SK-N-MC (cell line): Measurements from ENCODE around the gene DNAJA1.

ENCODE experiments used
- EZH2 ChIP-seq: fragments of 200-600 bp; sonication (generic); IDR thresholded peaks from one replicate; pipeline ENCODE4 v1.6.1; 2017; ENCODE audit warnings: antibody characterized with exemption
- FOXP2 ChIP-seq: optimal IDR thresholded peaks from 2 replicates; pipeline ENCODE3; 2011; ENCODE audit warnings: mild to moderate bottlenecking, moderate library complexity; ENCODE audit not compliant: insufficient read depth; ENCODE audit errors: extremely low read length, control extremely low read depth
- POLR2AphosphoS5 ChIP-seq: IDR thresholded peaks from 2 replicates; pipeline ENCODE4 v1.6.1; 2012; ENCODE audit warnings: mild to moderate bottlenecking, low read depth, low read length, borderline replicate concordance

- TF ChIP-seq EZH2 (no peak), POLR2AphosphoS5 (no peak), FOXP2 (no peak)
These were observed 684 bp downstream of the DNAJA1 start for GRCh38 chr9:33025572-33026342.
